Tongue (tissue), 2 donors: ENCODE measurements around the gene LRP4. TPM values are rescaled to one million over a fixed set of nuclear protein-coding genes. Genes with fewer than 3 reads are reported as not detected.

Experiments
- DNase-seq: peaks from one replicate; pipeline ENCODE4 v3.0.0-alpha.2; 2015
- total RNA-seq: library from RNA; depleted of rRNA; stranded (reverse); fragments of >200 nt; gene quantifications from one replicate; pipeline ENCODE4 v1.2.3, GENCODE V29; 2014

Gene LRP4
- total RNA-seq, 1 donor from 2014 or later: 57.2 TPM

GRCh38 chr11:46918788-46919513, 601 bp upstream of the LRP4 start:
- DNase-seq: no peak

GRCh38 chr11:46917762-46918082, 628 bp downstream of the LRP4 start:
- DNase-seq: peak; percentile 25

DNA sequence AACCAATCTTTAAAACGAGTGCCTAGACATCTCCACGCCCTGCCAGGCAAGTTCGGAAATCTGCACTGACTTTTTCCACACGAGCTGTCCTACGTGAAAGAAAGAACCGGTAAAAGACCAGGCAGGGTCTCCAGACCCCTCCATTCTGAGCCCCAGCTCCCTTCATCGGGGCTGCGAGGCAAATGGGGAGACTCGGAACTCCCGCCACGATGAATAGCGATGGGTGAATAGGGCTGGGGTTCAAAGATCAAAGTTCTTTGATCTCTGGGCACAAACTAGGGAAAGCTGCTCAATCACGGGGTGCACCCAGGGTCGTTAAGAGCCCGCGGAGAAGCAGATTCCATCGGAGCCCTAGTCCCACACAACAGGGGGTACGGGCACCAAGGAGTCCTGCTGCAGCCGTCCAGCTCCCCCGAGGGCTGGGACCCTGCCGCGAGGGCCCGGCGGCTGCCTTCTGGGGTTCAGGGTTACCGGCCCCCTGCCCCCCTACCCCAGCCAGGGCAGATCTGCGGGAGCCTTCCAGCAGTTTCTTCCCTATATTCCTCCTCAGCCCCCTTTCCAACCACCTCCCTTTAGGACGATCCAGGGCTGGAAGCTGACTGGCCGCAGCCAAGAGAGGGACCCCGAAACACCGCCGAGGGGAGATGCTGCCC, 1.1 kb downstream of the LRP4 start:
- DNase-seq: no peak

DNA sequence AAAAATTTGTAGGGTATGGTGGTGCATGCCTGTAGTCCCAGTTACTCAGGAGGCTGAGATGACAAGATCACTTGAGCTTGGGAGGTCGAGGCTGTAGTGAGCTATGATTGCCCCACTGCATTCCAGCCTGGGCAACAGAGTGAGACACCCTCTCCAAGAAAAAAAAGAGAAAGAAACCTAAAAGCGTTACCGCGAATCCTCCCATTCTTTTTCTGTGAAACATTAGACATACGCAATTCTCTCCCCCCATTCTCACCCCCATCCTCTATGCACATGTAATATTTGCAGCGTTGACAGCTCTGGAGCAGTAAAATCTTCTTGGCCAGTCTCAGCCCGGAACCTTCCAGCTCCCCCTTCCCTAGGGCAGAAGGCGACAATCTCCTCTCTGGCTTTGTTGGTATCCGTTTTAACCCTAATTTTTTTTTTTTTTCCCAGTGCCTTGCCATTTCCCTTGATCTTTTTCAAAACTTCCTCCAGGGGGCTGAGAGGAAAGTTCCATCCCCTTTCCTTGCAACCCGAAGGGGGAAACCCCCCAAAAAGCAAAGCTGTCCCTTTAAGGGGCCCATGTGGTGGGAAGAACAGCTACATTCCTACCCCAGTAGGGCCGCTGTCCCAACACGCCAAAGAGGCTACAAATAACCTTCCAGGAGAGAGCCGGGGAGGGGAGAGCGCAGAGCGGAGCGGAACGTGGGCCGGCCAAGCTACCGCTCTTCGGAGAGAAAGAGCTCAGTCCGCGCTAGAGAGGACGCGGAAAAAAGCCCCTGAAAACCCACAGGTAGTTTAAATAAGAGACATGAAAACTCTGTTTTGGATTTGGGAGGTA, 1.9 kb downstream of the LRP4 start:
- DNase-seq: peak; percentile 88

DNA sequence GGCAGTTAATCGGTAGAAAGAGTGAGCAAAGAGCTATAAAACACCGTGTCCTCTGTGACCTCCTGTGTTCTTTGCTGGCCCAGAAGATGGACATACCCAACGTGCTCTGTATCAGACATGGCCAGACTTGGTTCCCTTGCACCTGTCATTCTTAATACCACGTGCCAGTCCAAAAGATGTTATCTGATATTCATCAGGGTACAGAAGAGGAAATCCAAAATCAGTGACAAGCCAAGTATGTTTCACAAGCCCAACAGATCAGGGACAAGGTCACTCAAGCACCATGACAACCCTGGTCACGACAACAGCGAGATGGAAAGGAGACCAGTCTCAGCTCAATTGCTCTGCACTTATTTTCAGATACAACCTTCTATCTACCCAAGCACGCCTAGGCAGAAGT, 3.4 kb downstream of the LRP4 start:
- peak; percentile 43 for DNase-seq

DNA sequence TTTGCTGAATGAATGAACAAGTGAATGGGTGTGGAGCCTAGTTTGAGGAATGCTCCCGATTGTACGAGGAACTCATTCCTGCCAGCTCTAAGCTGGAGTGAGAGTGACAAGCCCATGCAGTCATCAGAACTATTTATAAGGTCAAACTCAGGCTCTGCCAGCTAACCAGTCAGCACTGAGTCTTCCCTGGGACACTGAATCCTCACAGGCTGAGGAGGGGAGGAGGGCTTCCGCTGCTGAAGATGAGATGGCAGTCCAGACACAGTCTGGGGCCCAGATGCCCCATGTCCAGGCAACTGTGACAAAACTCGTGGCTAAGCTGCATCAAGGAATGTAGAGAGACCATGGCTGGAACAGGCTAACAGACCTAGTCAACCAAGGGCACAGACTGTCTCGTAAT, 4.0 kb downstream of the LRP4 start:
- peak; percentile 69 for DNase-seq

DNA sequence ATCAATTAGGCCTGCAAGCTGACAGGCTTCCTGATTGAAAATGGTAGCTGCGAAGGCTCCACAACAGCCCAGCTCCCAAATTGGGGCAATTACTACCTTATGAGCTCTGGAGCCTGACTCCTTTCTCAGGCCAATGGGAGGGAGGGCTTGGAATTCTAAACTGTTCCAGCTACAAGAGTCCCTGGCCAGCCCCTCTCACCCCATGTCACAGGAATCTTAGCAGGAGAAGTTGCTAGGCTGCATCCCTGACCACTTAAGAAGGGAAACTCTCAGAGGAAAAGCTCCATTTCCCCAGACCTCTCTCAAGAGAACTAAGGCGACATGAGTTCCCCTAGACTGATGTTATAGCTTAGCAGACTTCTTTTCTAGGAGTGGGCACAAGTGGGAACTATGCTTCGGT, 4.9 kb downstream of the LRP4 start:
- no peak for DNase-seq

DNA sequence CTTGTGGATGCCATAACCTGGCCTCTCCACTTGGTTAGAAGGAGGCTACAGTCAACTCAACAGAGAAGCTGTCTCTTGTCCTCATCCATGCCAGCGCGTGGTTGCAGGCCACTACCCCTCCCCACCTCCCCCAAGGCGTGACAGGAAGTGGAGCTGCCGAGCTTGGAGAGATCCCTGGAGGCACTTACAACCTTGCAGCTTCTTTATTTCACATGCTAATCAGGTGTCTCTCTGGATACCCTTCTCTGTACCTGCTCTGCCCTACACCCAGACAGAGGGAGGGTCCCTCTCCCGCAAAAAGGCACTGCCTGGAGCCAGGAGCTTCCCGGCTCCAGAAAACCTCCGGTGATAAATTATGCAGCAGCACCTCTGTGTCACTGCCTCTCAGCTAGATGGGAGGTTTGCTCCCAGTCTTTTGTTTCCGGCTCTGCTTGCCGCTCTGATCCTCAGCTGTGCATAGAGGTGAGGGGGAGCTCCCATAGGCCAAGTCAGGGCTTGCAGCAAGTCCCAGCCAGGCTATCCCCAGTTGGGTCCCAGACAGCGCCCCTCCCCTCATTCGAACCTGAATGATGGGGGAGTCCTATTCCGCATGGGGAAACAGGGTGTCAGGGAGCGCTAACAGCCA, 5.7 kb downstream of the LRP4 start:
- peak; percentile 30 for DNase-seq

GRCh38 chr11:46907606-46908005, 10.7 kb downstream of the LRP4 start:
- DNase-seq: no peak

- DNase-seq: no peak
These were observed 11.7 kb downstream of the LRP4 start for GRCh38 chr11:46906609-46907041.

DNA sequence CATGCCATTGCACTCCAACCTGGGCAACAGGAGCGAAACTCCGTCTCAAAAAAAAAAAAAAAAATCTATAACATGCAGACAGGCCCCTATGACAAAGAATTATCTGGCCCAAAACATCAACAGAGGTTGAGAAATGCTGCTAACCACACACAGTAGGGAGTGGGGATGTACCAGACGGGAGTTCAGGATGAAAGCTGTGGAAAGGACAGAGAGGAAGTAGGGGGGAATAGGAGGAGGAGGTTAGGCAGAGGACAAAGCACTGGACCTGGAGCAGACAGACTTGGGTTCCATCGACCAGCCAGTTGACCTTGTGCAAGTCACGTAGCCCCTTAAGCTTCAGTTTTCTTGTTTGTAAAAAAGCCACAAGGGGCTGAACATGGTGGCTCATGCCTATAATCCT, 12.5 kb downstream of the LRP4 start:
- no peak for DNase-seq

DNA sequence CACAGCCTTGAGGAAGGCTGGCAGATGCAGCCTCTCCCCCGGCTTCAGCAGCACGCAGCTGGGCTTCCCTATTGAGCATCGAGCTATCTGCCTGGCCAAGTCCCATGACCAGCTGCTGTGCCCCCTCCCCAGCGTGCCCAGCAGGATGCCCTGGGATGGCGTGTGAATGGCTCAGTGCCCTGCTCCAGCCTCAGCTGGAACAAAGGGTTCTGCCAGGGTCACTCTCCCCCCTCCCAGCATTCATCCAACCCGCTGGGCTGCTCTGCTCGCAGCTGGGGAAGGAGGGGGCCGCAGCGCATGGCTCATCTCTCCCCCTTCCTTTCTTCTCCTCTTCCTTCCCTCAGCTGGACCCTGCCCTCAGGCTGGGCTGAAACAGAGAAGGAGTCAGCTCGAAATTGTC, 14.5 kb downstream of the LRP4 start:
- peak; percentile 91 for DNase-seq

- no peak for DNase-seq
These were observed 15.7 kb downstream of the LRP4 start for GRCh38 chr11:46902694-46903093.

DNA sequence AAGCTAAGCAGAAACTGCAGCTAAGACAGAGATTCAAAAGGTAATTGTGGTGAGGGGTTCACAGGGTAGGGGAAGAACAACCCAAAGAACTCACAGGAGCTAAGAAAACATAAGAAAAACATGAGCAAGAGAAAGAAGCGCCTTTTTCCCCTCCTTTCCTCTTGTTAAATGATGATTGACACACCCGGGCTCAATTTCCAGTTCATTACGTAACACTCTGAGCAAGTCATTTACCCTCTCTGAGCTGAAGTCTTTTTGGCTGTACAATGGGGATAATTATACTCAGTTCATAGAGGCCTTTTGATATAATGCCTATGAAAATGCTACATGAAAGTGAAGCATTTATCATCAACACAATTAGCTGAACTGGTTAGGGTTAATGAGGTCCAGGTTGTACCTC, 17.2 kb downstream of the LRP4 start:
- DNase-seq: no peak

- no peak for DNase-seq
These were observed 18.1 kb downstream of the LRP4 start for GRCh38 chr11:46900091-46900746.

GRCh38 chr11:46899501-46900025, 18.8 kb downstream of the LRP4 start:
- no peak for DNase-seq

GRCh38 chr11:46898396-46899095, 19.8 kb downstream of the LRP4 start:
- DNase-seq: no peak

- DNase-seq: peak; percentile 57
These were observed 21.5 kb downstream of the LRP4 start for GRCh38 chr11:46896719-46897406.

DNA sequence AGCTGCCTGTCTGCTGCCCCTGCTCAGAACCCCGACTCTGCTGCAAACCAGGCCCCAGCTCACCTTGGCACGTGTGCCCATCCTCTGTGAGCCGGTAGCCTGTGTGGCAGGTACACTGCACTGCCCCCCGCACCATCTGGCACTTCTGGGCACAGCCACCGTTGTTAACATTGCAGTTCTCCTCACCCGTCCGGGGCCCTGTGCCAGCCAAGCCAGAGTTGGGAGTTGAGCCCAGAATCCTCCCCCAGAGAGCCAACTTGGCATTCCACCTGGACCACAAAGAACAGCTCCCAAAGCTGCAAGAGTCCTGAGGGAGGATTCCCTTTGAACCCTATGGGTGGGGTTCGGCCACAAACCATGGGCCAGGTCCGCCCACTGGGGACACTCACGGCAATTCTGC, 22.5 kb downstream of the LRP4 start:
- no peak for DNase-seq

- no peak for DNase-seq
These were observed 23.4 kb downstream of the LRP4 start for GRCh38 chr11:46894961-46895360.

DNA sequence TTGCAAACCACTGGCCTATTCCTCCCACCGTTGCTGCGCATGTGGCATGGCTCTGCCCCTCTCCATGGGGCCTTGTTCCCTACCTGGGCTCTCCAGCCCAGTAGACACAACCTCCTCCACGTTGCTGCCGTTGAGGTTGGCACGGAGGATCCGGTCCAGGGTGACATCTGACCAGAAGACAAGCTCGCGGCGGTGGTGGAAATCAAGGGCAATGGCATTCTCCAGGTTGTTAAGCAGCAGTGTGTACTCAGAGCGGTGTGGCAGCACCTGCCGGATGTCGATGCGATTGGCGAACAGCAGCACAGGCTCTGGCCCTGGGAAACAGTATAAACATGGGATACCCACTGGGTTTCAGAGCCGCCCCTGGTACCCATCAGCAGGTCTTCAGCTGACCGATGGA, 23.8 kb downstream of the LRP4 start:
- DNase-seq: no peak
